Activated CD4-positive, CD25-positive, alpha-beta regulatory T cell treated with anti-CD3 and anti-CD28 coated beads, Interleukin-2, amount 50 U/mL, for 16 hours (primary cell): ENCODE data around the gene NUP205.

Experiments used
- DNase-seq: peaks from one replicate; pipeline ENCODE4 v3.0.0-alpha.2; 2020; ENCODE audit warnings: low read depth, low spot score

Gene NUP205

GRCh38 chr7:135557455-135558336 is at the start of gene NUP205:
TSS of gene NUP205 (plus strand) at chr7:135557917. CDS start at chr7:135557945, 28 bp downstream.
- DNase-seq = peak; percentile 55

GRCh38 chr7:135508883-135509588 is 48.7 kb upstream of the NUP205 start:
- peak; percentile 8 for DNase-seq

GRCh38 chr7:135509589-135509838 is 48.2 kb upstream of the NUP205 start:
- DNase-seq = no peak

- peak; percentile 95 for DNase-seq
Observed at GRCh38 chr7:135509839-135510591, 47.7 kb upstream of the NUP205 start, which contains the start of gene CNOT4. TSS of gene CNOT4 (minus strand) at chr7:135510102. CDS start at chr7:135438331, 71,771 bp downstream.

- no peak for DNase-seq
Observed at GRCh38 chr7:135510592-135511183, 47.0 kb upstream of the NUP205 start.

- DNase-seq = peak; percentile 21
Observed at GRCh38 chr7:135512135-135512887, 45.4 kb upstream of the NUP205 start.

GRCh38 chr7:135514856-135515255 is 42.9 kb upstream of the NUP205 start:
- DNase-seq = no peak

GRCh38 chr7:135517060-135517459 is 40.7 kb upstream of the NUP205 start:
- DNase-seq = no peak

GRCh38 chr7:135518748-135519147 is 39.0 kb upstream of the NUP205 start:
- DNase-seq = no peak

GRCh38 chr7:135519233-135519688 is 38.5 kb upstream of the NUP205 start:
- DNase-seq = no peak

- DNase-seq = no peak
Observed at GRCh38 chr7:135519871-135520270, 37.8 kb upstream of the NUP205 start.

- DNase-seq = no peak
Observed at GRCh38 chr7:135522509-135522908, 35.2 kb upstream of the NUP205 start.

- DNase-seq = no peak
Observed at GRCh38 chr7:135523146-135523545, 34.6 kb upstream of the NUP205 start.

- no peak for DNase-seq
Observed at GRCh38 chr7:135525426-135525825, 32.3 kb upstream of the NUP205 start.

- no peak for DNase-seq
Observed at GRCh38 chr7:135527025-135527424, 30.7 kb upstream of the NUP205 start.

- no peak for DNase-seq
Observed at GRCh38 chr7:135536150-135536549, 21.6 kb upstream of the NUP205 start.

GRCh38 chr7:135537453-135537852 is 20.3 kb upstream of the NUP205 start:
- DNase-seq = no peak

- no peak for DNase-seq
Observed at GRCh38 chr7:135537905-135538304, 19.8 kb upstream of the NUP205 start.

GRCh38 chr7:135538376-135538775 is 19.3 kb upstream of the NUP205 start:
- DNase-seq = no peak

GRCh38 chr7:135539629-135540028 is 18.1 kb upstream of the NUP205 start:
- DNase-seq = no peak

GRCh38 chr7:135541029-135541428 is 16.7 kb upstream of the NUP205 start:
- DNase-seq = no peak
